ENCODE data around the gene DCTN4.

DNA sequence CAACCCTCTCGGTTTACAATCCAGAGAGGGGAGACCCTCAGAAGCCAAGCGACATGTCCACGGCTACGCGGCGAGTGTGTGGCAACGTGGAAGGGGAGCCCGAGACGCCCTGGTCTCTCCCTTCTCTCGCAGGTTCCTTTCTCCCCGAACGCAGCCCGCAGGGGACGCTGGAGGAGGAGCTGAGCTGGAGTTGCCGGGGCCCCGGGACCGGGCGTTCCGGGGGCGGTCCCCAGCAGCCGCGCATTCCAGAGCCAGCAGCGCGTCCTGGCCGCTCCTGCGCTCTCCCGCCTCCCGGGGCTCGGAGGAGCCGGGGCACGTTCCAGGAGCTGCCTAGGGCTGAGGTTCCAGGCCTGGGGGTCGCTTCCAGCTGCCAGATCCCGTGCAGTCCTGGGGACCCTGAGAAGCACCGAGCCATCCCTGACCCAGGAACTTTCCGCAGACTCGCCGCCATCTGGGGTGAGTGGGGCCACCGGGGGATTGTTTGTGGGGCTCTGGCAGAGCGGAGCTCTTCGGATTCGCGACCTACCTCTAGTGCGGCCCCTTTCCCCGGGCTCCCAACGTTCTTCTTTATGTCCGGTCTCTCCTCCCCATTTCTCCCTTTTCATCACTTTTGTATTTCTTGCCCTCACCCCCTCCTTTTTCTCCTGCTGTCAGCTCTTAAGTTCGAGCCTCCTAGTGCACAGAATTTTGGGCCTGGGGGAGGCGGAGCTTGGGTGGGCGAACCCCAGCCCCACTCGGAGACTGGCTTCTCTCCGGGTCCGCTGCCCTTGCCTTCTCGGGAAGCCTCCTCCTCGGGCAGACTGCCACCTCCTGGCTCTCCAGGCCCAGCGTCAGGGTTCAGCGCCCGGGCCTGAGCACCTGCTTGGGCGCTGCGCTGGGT, 19.9 kb upstream of the DCTN4 start, which contains the start of gene SMIM3:
- TF ChIP-seq POLR2A (IDR thresholded peaks at IDR 0.05) (peak; percentile 80), POLR2AphosphoS5 (IDR thresholded peaks at IDR 0.05) (peak; percentile 74 to 87 (median 86)), EP300 (IDR thresholded peaks at IDR 0.05; ENCODE audit: low read depth) (no peak)
- TF ChIP-seq, protein P1, sequence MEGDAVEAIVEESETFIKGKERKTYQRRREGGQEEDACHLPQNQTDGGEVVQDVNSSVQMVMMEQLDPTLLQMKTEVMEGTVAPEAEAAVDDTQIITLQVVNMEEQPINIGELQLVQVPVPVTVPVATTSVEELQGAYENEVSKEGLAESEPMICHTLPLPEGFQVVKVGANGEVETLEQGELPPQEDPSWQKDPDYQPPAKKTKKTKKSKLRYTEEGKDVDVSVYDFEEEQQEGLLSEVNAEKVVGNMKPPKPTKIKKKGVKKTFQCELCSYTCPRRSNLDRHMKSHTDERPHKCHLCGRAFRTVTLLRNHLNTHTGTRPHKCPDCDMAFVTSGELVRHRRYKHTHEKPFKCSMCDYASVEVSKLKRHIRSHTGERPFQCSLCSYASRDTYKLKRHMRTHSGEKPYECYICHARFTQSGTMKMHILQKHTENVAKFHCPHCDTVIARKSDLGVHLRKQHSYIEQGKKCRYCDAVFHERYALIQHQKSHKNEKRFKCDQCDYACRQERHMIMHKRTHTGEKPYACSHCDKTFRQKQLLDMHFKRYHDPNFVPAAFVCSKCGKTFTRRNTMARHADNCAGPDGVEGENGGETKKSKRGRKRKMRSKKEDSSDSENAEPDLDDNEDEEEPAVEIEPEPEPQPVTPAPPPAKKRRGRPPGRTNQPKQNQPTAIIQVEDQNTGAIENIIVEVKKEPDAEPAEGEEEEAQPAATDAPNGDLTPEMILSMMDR (IDR thresholded peaks at IDR 0.05) = peak; percentile 19 to 39 (median 28)

All from transverse colon (tissue), 4 donors.